ENCODE results near the gene SOHLH1.

GRCh38 chr9:135696446-135696845, 2.8 kb downstream of the SOHLH1 start:
- no peak for TF ChIP-seq CTCF (IDR thresholded peaks at IDR 0.05; ENCODE audit: poor library complexity)
- no peak for TF ChIP-seq EZH2 (IDR thresholded peaks at IDR 0.05; ENCODE audit: borderline replicate concordance)

All from hepatocyte (in vitro differentiated cells).